ENCODE results near the gene ALB. TPM values are rescaled to one million over a fixed set of nuclear protein-coding genes. Genes with fewer than 3 reads are reported as not detected.

Gene ALB
- total RNA-seq, 1 donor from 2014 or later, result 11.6 TPM

GRCh38 chr4:73435984-73436383, 31.9 kb downstream of the ALB start, which contains the start of gene AFP:
TSS of gene AFP (plus strand) at chr4:73436221. CDS start at chr4:73436263, 42 bp downstream.
- Mint-ChIP-seq H3K4me1 (ENCODE audit: low read depth) (peaks cover 26% of the 10 kb centered on the region), H3K27me3 (no peaks in the 10 kb centered on the region), H3K27ac (no peak within 1 kb of the TSS), H3K36me3 (ENCODE audit: insufficient read depth) (peaks cover 3% of the 10 kb centered on the region), H3K9me3 (ENCODE audit: low read depth) (peaks cover 4% of the 10 kb centered on the region), H3K4me3 (ENCODE audit: low read depth) (peak within 1 kb of the TSS; percentile 37)
- DNase-seq (ENCODE audit: low spot score, unreplicated experiment), result no peak
- TF ChIP-seq, protein P1, sequence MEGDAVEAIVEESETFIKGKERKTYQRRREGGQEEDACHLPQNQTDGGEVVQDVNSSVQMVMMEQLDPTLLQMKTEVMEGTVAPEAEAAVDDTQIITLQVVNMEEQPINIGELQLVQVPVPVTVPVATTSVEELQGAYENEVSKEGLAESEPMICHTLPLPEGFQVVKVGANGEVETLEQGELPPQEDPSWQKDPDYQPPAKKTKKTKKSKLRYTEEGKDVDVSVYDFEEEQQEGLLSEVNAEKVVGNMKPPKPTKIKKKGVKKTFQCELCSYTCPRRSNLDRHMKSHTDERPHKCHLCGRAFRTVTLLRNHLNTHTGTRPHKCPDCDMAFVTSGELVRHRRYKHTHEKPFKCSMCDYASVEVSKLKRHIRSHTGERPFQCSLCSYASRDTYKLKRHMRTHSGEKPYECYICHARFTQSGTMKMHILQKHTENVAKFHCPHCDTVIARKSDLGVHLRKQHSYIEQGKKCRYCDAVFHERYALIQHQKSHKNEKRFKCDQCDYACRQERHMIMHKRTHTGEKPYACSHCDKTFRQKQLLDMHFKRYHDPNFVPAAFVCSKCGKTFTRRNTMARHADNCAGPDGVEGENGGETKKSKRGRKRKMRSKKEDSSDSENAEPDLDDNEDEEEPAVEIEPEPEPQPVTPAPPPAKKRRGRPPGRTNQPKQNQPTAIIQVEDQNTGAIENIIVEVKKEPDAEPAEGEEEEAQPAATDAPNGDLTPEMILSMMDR (IDR thresholded peaks at IDR 0.05; ENCODE audit: unreplicated experiment), result no peak

DNA sequence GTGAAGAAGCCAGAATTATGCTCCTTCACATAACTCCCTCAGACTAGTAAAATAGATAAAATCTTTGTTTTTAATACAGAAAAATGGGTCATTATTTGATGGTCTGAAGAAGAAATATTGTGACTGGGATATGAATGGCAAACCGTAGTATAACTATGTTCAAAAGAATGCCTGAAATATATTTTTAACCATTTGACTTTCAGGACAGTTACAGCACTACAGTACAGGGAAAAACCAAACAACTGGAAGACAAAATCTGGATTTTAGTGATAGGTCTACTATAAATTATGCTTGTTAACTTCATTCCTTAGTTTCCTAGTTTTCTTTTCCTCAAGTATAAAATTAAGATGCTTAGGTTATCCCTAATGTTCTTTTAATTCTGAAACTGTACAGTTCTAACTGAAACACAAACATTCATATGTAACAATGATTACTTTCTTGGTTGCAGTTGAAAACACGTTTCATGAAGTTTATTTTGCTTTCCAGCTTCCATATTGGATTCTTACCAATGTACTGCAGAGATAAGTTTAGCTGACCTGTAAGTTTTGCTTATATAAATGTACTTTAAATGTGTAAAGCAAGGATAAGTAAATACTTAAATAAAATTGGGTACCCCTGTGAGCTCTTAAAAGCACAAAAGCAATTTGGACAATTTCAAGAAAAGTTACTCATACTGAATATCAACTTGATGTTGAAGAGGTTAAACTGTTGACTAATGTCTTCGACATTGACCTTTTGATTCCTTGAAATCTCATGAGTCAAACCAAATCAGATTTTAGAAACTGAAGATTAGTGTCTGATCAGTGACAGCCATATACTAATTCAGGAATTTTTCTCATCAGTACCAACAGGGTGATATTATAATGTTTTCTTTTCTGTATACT, 32.8 kb downstream of the ALB start:
- Mint-ChIP-seq H3K27ac (no peak overlapping the region), H3K4me1 (ENCODE audit: low read depth) (peaks cover 20% of the 10 kb centered on the region), H3K27me3 (no peaks in the 10 kb centered on the region), H3K9me3 (ENCODE audit: low read depth) (peaks cover 7% of the 10 kb centered on the region), H3K4me3 (ENCODE audit: low read depth) (peak overlapping the region; percentile 21), H3K36me3 (ENCODE audit: insufficient read depth) (peaks cover 6% of the 10 kb centered on the region)
- no peak for DNase-seq (ENCODE audit: low spot score, unreplicated experiment)
- TF ChIP-seq, protein P1 (IDR thresholded peaks at IDR 0.05; ENCODE audit: unreplicated experiment), result no peak

DNA sequence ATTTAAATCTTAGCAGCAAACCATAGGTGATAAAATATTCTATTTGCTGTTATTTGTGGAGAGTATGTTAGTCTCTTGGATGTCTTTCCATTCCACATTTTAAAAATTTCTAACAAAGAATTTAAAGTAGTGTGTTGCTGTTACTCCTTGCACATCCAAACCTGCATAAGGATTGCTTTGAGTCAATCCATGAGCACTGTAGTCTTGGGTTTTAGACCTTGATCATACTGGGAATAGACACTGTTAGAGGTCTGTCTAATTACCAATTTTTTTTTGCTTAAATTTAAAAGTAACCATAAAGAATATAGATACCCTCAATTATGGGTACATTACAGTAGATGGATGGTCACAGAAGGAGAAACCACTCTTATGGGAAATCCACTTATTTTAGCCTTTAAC, 33.5 kb downstream of the ALB start:
- Mint-ChIP-seq H3K27ac (no peak overlapping the region), H3K36me3 (ENCODE audit: insufficient read depth) (peaks cover 7% of the 10 kb centered on the region), H3K9me3 (ENCODE audit: low read depth) (peaks cover 7% of the 10 kb centered on the region), H3K4me3 (ENCODE audit: low read depth) (no peak overlapping the region), H3K4me1 (ENCODE audit: low read depth) (peaks cover 19% of the 10 kb centered on the region), H3K27me3 (no peaks in the 10 kb centered on the region)
- TF ChIP-seq, protein P1 (IDR thresholded peaks at IDR 0.05; ENCODE audit: unreplicated experiment), result no peak
- no peak for DNase-seq (ENCODE audit: low spot score, unreplicated experiment)

- no peak for DNase-seq (ENCODE audit: low spot score, unreplicated experiment)
- Mint-ChIP-seq H3K9me3 (ENCODE audit: low read depth) (peaks cover 7% of the 10 kb centered on the region), H3K27me3 (no peaks in the 10 kb centered on the region), H3K36me3 (ENCODE audit: insufficient read depth) (peaks cover 7% of the 10 kb centered on the region), H3K4me1 (ENCODE audit: low read depth) (peaks cover 14% of the 10 kb centered on the region), H3K27ac (no peak overlapping the region), H3K4me3 (ENCODE audit: low read depth) (no peak overlapping the region)
- TF ChIP-seq, protein P1 (IDR thresholded peaks at IDR 0.05; ENCODE audit: unreplicated experiment), result no peak
These were observed 34.0 kb downstream of the ALB start for GRCh38 chr4:73438048-73438447.

DNA sequence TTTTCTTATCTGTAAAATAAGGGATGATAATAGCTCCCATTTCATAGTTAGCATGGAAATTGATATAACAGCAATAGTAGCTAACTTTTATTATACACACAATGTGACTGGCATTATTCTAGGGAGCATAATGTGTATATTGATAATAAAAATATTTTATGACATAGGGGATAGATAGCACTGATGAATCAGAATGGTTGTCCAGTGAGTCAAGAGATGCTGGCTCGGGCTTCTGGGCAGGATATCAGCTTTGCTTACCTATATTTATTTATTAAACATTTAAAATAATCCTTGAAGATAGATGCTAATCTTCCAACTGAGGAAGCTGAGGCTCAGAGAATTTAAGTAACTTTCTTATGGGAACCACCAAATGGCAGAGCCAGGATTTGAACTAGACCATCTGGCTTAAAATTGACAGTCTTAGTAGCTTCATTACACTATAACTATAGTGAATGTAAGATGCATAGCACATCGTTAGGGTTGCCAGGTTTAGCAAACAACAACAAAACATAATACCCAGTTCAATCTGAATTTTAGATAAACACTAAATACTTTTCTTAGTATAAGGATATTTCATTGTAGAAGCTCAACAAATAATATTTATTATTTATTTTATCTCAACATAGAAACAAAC, 34.6 kb downstream of the ALB start:
- H3K27ac Mint-ChIP-seq, result no peak overlapping the region
- H3K4me3 Mint-ChIP-seq (ENCODE audit: low read depth), result no peak overlapping the region
- TF ChIP-seq, protein P1 (IDR thresholded peaks at IDR 0.05; ENCODE audit: unreplicated experiment), result no peak
- no peaks in the 10 kb centered on the region for H3K27me3 Mint-ChIP-seq
- no peak for DNase-seq (ENCODE audit: low spot score, unreplicated experiment)
- H3K9me3 Mint-ChIP-seq (ENCODE audit: low read depth), result peaks cover 7% of the 10 kb centered on the region
- H3K36me3 Mint-ChIP-seq (ENCODE audit: insufficient read depth), result peaks cover 7% of the 10 kb centered on the region
- H3K4me1 Mint-ChIP-seq (ENCODE audit: low read depth), result peaks cover 10% of the 10 kb centered on the region

All from progenitor cell of endocrine pancreas (in vitro differentiated cells).